Stimulated activated CD4-positive, alpha-beta T cell treated with anti-CD3 and anti-CD28 coated beads, Interleukin-15, amount 100 ng/mL, for 48 hours (primary cell): ENCODE measurements around the gene LRP1B.

Experiments
- DNase-seq, 2 donors: peaks; one replicate each; pipeline ENCODE4 v3.0.0-alpha.2; 2020; ENCODE audit warnings: low read depth in 2 of 2

The LRP1B gene

DNA sequence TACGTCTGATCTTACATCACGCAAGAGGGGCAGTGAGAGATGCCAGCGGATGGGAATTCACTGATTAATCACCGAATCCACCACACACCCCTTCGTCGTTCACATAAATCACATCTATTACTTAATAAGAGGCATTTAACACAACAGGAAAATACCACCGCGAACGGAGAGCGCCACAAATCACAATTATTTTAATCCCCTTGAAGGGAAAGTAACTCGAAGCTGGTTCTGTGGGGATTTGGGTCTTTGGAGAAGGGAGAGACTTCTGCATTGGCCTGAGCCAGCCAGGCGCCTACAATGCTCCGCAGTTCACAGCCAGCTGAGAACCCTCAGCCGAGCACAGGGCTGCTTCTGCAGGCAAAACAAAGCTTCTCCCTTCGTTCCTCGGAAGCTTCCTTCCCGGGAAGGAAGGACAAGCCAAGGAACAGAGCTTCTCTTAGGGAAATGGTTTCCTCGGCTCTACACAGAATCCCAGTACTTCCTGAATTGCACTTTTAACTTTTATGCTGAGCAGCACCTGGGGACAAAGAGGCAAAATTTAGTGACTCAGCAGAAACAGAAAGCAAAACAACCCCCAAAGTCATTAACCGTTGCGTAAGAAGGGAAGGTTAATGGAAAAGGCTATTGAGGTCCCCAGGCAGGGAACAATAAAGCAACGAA is at the start of gene LRP1B:
TSS of gene LRP1B (minus strand) at position 7 of the 660 bp plus-strand sequence. CDS start 287 bp downstream, outside the sequence.
- DNase-seq = no peak

DNA sequence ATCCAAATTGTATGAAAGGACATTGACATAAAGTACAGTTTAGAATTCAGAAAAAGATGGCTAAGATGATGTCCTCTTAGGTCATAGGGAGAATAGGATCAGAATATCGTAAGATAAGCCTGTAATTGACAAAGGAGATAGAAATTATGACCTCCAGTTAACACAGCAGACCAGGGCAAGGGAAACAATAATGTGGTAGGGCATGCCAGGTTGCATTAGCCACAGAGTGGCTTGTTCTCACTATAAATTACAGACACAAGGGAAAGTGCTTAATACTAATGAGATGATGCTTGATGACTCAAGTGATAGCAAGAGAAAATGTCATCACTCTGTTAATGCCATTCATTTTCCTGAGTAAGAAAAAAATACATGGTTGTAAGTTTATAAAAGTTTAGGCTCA is 48.9 kb upstream of the LRP1B start:
- no peak for DNase-seq

DNA sequence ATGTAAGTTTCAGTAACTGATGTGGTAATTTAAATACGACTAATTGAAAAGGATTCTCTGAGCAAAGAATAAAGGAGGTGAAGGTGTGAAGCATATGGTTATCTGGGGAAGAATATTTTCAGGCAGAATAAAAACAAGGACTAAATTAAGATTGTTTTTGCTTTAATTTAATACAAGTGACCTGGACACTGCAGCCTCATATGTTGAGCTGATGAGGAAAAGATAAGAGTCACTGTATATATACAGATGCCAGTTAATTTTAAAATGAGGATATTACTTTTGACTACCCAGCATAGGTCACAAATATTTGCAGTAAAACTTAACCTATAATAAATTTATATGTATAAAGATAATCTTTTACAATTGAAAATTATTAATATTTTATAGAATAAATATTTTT is 47.8 kb upstream of the LRP1B start:
- no peak for DNase-seq

DNA sequence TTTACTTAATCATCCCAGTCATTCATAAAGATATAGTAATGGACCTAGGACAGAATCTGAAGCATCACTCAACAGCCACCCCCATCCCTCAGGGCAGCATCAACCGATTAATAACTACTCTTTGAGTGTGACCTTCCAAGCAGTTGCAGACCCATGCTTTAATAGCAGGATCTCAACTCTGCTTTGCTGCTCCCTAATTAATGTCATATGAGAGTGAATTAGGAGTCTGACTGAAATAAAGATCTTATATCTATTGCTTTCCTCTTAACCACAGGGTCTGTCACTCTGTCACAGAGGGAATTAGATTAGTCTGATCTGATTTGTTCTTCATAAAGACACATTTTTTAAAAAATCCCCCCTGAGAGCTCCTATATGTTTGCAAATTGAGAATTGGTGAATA is 46.1 kb upstream of the LRP1B start:
- no peak for DNase-seq

DNA sequence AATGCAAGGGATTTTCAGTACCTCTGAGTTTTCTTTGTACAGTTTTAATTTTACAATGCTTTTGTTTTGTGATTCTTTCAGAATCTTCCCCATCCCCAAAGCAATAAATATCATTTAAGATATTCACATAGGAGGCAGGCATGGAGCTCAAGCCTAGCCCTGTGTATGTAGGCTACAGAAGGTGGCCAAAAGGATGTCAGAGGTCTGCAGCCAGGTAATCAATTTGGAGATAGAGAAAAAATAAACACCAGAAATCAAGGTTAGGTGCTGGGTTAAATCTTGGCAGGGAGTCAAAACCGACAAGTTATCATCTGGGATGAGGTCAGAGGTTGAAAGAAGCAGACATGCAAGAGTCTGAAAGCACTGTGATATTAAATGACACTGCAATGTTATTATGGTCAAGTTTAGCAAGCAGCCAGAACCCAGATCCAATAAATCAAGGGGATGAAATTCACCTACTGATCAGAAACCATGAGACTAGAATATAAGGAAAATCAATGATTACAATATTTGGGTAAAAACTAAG is 45.1 kb upstream of the LRP1B start:
- no peak for DNase-seq

DNA sequence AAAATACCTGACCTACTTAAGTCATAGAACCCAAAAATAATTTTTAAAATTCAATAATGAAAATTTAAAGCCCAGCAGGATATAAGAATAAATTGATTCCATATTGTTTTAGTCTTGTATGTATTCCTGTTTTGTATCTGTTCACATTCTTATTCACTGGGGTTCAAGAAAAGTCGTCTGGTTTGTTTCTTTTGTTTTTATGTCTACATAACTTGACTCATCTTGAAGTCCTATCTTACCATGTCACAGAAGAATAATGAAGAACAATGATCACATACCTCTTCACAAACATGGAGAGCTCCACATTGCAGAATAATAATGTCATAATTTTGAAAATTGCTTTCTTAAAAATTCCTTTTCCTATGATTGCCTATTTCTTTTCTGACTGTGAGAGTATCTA is 43.4 kb upstream of the LRP1B start:
- no peak for DNase-seq

DNA sequence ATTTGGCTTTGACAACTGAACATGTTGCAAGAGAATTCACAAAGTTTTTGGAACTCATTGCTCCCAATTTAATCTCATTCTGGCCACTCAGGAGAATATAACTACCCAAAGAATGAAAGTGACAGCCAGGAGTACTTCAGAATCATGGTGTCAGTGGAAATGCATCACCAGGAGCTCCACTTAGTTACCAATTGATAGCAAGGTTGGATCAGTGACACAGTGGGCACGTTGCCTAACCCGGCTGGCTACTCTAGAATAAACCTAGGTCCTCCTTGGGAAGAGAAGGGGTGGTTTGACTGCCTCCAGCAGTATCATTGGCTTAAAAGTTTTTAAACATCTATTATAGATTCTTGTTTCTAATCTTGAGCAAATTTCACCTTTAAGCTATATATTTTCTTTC is 40.0 kb upstream of the LRP1B start:
- DNase-seq = no peak

DNA sequence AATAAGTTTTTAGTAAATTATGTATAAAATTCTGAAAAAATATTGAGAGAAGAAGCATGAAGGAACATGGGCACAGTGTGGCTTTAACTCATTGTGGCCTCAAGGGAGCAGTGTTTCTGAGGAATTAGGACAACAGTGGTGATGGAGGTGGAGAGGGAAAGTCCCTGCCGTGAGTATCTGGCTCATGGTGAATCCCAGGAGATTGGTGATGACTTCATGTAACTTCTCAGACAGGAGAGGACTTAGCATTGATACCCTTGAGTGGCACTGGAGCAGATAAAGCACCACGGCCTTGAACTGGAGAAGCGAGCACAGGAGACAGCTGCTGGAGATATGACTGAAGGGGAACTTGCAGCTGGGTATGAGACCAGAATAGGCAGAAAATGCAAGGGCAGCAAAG is 35.0 kb upstream of the LRP1B start:
- no peak for DNase-seq

DNA sequence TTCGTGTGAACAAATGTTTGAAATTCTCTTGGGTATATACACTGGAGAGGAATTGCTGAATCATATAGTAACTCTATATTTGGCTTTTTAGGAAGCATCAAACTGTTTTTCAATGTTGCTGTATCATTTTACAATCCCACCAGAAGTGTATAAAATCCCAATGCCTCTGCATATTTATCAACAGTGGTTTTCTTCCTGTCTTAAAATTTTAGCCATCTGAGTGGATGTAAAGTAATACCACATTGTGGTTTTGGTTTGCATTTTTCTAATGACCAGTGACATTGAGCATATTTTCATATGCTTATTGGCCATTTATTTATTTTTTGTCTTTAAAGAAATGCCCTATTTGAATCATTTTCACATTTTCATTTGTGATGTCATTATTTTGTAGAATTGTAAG is 22.8 kb upstream of the LRP1B start:
- DNase-seq = no peak

DNA sequence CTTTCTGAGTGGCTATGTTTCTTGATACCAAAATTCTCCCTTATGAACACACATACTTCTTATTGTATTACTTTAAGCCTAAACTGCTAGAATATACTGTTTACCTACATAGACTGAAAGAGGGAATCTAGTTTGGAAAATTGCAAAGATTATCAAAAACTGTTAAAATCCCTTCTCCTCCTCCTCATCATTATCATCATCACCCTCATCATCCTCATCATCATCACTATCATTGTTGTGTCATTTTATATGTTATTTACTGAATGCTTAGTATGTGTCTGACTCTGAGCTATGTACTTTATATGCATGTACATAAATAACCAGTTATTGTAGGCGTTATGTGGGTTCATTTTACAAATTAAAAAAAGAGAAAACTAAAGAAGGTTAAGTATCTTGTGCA is 19.6 kb upstream of the LRP1B start:
- no peak for DNase-seq

DNA sequence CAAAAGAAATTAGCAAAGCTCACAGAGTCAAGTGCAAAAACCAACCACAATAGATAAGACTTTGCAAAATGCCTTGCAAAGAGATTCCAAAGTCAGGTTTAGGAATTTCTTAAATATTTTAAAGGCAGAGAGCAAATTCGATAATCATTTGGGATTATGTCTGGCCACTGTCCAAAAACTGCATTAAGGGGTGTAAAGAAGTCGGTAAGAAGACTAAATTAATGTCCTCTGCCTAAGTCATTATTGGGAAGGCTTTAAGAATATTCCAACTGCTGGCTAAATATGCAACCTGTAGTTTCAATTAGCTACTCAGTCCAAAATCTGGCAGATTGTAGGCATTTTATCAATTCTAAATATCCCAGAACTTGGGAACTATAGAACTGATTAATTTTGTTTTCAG is 13.7 kb upstream of the LRP1B start:
- DNase-seq = no peak

DNA sequence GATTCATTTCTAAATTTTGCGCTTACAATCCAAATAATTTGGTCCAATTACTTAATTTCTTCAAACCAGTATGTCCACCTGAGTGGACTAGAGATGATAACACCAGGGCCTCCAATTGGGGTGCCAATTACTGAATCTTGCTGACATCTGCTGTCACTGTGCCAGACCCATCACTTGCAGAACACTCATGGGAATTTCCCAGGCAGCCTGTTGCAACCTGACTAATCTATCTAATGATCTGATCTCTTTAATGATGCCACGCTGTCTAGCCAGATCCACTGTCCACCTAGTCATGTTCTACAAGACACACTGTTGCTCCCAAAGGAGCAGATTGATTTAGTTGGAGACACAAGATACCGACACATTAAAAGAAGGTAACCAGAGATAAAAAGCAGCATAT is 11.8 kb upstream of the LRP1B start:
- no peak for DNase-seq

DNA sequence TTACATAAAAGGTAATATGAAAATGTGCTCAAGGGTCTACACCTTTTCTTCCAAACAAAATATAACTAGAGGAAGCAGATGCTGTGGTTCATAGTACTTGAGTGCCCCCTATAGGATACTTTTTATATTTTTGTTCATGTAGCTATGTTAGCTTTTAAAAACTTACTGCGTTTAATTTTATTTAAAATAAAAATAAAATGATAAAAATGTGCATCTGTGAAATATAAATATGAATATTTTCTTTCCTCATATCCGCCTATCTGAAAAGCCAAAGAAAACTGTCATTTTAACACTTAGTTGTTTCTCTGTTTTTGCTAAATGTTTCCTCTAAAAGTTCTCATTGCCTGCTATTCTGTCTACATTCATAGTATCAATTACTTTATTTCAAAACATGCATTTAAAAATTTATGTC is 9.6 kb upstream of the LRP1B start:
- no peak for DNase-seq

DNA sequence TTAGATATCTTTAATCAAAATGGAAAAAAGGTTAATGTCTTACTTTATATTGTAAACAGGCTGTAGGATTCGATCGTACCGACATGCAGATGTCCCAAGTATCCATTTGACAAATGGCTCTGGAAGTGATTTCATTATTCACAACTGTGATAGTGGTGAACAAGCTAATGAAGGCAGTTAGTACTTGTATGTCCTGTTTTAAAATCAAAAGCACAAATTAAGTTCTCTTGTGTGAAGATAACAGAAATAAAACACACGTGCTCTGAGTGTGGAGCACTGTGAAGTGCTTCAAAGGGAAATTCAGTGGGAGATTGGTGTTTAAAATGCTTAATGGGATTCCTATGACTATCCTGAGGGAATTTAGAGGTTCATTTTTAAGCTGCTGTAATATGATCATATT is 8.6 kb upstream of the LRP1B start:
- no peak for DNase-seq

DNA sequence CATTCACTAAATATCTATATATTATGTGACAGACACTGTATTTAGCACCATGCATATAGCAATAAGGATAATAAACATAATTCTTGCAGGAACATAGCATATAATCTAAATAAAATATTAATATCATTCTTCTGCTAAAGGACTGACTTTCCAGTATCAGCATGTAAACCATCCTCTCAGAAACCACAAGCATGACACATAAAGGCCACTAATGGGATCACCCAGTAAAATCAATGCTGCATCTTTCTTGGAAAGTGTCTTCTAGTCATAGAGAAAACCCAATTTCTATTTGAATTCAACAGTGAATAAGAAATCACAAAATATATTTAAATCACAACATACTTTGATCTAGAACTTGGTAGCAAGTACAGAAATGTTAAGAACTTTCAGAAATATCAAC is 5.8 kb upstream of the LRP1B start:
- DNase-seq = no peak

DNA sequence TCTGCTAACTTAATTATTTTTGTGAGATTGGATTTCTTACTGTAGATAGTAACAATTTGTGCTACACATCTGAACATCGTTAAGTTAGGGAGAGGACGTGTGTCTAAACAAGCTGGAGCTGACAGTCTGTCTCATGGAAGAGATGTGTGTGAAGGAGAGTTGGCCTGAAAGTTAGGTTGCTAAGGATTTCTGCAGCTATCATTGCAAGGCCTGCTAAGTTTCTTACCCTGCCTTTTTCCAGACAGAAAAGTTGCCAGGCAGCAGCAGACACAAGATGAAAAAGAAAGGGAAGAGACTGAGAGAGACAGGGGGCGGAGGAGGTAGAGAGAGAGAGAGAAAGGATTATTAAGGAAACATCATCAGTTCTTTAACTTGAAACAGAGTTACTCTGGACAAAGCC is 4.1 kb upstream of the LRP1B start:
- DNase-seq = no peak

DNA sequence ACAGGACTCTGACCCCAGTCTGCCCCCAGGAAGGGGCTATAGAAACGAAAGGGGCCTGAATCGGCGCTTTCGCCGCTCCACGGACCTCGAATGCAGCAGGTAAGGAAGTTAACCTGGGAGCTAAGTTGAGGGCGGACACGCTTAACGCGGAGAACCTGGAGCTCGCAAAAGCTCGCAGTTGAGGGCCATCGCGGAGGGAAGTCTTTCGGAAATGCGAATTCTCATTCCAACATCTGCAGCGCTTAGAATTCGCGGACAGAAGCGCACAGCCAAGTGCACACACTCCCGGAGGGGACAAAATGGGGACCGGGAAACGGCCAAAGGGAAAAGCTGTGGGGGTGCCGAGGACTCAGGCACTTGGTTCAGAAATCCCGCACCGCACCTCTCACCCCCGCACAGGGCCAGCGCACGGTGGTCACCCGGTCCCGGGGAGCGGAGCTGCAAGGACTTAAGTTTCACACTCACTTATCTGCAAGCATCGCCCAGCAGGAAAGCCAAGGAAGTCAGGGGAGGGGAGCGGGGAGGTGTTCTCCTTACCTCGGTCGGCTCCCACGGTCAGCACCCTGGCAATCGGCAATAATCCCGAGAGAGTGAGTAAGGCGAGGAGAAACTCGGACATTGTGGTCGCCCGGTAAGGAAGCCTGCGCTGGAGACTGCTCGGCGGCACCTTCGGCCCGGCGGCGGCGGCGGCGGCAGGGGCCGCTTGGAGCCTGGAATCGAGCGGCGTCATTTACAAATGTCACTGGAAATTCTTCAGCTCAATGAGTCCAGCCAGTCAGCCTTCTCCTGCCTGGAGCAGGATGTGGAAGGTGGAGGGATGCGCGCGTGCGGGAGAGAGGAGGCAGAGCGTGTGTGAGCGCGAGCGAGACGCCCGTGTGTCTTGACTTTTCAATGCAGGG is 456 bp downstream of the LRP1B start:
- DNase-seq = no peak

DNA sequence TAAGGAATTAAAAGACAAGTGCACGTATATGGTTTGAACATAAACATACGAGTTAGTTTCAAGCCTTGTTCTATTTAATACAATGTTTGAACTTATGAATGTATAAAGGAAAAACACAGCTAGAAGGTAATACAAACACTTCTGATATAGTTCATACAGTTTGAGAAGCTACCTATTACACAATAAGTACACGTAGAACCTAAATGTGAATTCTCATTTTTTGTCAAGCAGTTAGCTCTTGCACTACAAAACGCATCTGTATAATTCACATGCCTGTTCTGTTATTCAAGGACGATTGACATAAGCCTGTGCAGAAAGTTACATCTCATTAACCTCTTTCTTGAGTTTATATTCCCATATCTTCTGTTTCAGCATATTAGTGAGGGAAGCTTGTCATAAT is 2.7 kb downstream of the LRP1B start:
- no peak for DNase-seq

DNA sequence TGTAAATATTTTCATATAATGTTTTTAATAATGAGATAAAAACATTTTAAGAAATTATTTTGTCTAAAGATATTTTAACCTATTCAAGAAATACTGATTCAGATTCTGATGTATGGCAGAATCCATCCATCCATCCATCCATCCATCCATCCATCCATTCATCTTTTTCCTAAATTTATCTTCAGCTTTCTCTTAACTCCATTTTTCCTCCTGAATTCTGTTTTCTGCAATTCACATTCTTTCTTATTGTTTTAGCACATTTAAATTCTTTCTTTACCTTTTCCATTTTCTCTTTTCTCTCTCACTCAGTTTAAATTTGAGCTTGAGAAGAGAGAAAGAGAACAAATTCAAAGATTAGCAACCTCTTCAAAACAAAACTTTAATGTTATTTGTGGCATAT is 3.6 kb downstream of the LRP1B start:
- DNase-seq = no peak

DNA sequence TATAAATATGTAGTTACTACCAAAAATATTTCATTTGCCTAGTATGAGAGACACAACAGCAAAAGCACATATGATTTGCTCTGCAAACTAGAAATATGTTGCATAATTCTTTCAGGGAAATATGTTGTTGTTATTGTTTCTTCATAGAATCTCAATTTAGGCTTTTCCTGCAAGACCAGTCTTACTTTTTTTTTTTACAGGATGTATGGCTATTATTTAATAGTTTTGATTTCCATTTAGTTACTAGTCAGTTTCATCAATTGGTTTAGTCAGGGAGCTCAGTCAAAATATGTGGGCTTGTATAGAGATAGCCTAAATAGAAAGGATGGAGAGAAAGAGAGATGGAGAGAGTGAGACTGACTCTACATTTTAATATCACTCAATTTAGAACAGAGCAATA is 6.1 kb downstream of the LRP1B start:
- no peak for DNase-seq

DNA sequence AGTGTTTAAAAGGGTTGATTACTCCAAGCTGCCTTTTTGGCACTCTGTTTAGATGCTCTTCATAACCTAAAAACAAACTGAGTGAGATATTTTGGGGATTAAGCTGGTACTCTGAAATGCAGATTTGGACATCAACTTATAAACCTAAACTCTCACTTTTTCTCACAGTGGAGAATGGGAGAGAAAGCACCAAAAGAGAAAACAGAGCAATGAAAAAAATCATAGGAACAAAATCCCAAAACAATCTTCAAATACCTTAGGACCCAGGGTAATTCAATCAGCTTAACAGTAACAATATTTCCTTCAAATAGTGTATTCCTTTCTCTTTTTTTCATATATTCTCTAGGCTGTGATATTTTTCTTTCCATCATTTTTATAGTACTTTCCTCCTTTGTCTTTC is 11.5 kb downstream of the LRP1B start:
- no peak for DNase-seq

DNA sequence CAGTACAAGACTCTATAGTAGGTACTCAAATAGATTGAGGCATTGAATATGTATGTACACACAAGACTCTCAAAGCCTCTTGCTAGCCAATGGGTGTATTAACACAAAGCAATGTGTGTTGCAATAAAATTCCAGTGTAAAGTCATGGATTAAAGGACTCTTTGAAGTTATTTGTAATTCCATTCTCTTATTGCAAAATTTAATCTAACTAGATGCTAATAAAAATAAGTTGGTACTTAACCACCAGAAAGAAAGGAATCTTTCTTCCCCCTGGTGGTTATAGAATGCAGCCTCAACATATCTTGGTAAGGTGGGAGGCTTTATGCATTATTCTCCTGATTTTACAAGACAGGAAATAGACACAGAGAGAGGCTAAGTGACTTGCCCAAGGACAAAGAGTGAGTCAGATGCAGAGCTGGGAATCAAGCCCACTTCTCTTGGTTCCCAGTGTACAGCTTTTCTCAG is 18.0 kb downstream of the LRP1B start:
- no peak for DNase-seq

DNA sequence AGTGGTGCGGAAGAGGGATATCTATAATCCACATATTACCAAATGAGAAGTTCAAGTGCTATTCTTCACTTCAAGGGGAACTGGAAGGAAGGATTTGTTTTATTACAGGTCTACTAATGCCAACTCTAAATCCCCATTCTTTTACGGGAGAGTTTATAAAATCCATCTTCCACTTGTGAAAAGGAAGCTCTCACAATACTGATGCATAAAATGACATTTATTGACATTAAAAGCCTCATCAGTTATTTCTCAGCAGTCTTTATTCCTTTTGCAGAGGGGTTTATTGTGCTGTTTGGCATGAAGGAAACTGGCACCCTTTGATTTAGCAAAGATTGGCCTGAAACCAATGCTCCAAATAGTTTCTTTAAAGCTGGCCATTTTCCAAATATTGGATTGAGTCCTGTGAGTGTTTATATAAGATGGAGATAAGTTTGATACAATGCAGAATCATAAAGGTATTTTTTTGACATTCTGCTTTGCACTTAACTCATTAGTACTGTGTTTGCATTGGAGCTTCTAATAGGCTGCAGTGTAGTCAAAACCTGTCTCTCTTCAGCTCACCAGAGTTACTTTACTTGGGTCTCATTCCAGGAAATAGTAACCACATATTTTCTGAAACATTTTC is 26.6 kb downstream of the LRP1B start:
- no peak for DNase-seq
